Measurements from ENCODE around the gene ARSB.
"Not testable (repeated sequence)": the region's sequence is repeated elsewhere in the genome, so short reads cannot be mapped to it uniquely, and the experiment has no call there.

Gene ARSB

GRCh38 chr5:78881884-78882283 lies 103.2 kb downstream of the ARSB start:
- no peak for DNase-seq (ENCODE audit: low read depth)
- no peak overlapping the region for H3K4me3 ChIP-seq (ENCODE audit: low read depth, low read length)

GRCh38 chr5:78879516-78879915 lies 105.6 kb downstream of the ARSB start:
- DNase-seq (ENCODE audit: low read depth): no peak
- H3K4me3 ChIP-seq (ENCODE audit: low read depth, low read length): no peak overlapping the region

GRCh38 chr5:78866076-78866475 lies 119.0 kb downstream of the ARSB start:
- DNase-seq (ENCODE audit: low read depth): not testable (repeated sequence)

GRCh38 chr5:78858364-78858763 lies 126.7 kb downstream of the ARSB start:
- no peak for DNase-seq (ENCODE audit: low read depth)
- H3K4me3 ChIP-seq (ENCODE audit: low read depth, low read length): no peak overlapping the region

More at GRCh38 chr5:78866076-78866475, 119.0 kb downstream of the ARSB start:
- not testable (repeated sequence) for H3K4me3 ChIP-seq (ENCODE audit: low read depth, low read length)

- no peak for DNase-seq (ENCODE audit: low read depth)
- no peak overlapping the region for H3K4me3 ChIP-seq (ENCODE audit: low read depth, low read length)
Measured at GRCh38 chr5:78855026-78855425, 130.1 kb downstream of the ARSB start.

GRCh38 chr5:78851891-78852290 lies 133.2 kb downstream of the ARSB start:
- not testable (repeated sequence) for DNase-seq (ENCODE audit: low read depth); H3K4me3 ChIP-seq (ENCODE audit: low read depth, low read length)

GRCh38 chr5:78845470-78845869 lies 139.6 kb downstream of the ARSB start:
- DNase-seq (ENCODE audit: low read depth): no peak
- no peak overlapping the region for H3K4me3 ChIP-seq (ENCODE audit: low read depth, low read length)

- DNase-seq (ENCODE audit: low read depth): no peak
- H3K4me3 ChIP-seq (ENCODE audit: low read depth, low read length): no peak overlapping the region
Measured at GRCh38 chr5:78843436-78843835, 141.7 kb downstream of the ARSB start.

GRCh38 chr5:78841767-78842166 lies 143.3 kb downstream of the ARSB start:
- no peak overlapping the region for H3K4me3 ChIP-seq (ENCODE audit: low read depth, low read length)
- no peak for DNase-seq (ENCODE audit: low read depth)

- H3K4me3 ChIP-seq (ENCODE audit: low read depth, low read length): no peak overlapping the region
- no peak for DNase-seq (ENCODE audit: low read depth)
Measured at GRCh38 chr5:78838753-78839152, 146.4 kb downstream of the ARSB start.

GRCh38 chr5:78837836-78838235 lies 147.3 kb downstream of the ARSB start:
- DNase-seq (ENCODE audit: low read depth): no peak
- no peak overlapping the region for H3K4me3 ChIP-seq (ENCODE audit: low read depth, low read length)

GRCh38 chr5:78835176-78835575 lies 149.9 kb downstream of the ARSB start:
- no peak overlapping the region for H3K4me3 ChIP-seq (ENCODE audit: low read depth, low read length)
- DNase-seq (ENCODE audit: low read depth): no peak

GRCh38 chr5:78833284-78833683 lies 151.8 kb downstream of the ARSB start:
- no peak for DNase-seq (ENCODE audit: low read depth)
- no peak overlapping the region for H3K4me3 ChIP-seq (ENCODE audit: low read depth, low read length)

GRCh38 chr5:78830528-78831046 lies 154.5 kb downstream of the ARSB start:
- H3K4me3 ChIP-seq (ENCODE audit: low read depth, low read length): no peak overlapping the region
- DNase-seq (ENCODE audit: low read depth): no peak

- DNase-seq (ENCODE audit: low read depth): no peak
- no peak overlapping the region for H3K4me3 ChIP-seq (ENCODE audit: low read depth, low read length)
Measured at GRCh38 chr5:78829811-78830527, 155.1 kb downstream of the ARSB start.

- DNase-seq (ENCODE audit: low read depth): no peak
- H3K4me3 ChIP-seq (ENCODE audit: low read depth, low read length): no peak overlapping the region
Measured at GRCh38 chr5:78827725-78828124, 157.4 kb downstream of the ARSB start.

GRCh38 chr5:78824831-78825281 lies 160.3 kb downstream of the ARSB start:
- no peak for DNase-seq (ENCODE audit: low read depth)
- H3K4me3 ChIP-seq (ENCODE audit: low read depth, low read length): no peak overlapping the region

GRCh38 chr5:78823196-78823595 lies 161.9 kb downstream of the ARSB start:
- no peak for DNase-seq (ENCODE audit: low read depth)
- H3K4me3 ChIP-seq (ENCODE audit: low read depth, low read length): no peak overlapping the region

- DNase-seq (ENCODE audit: low read depth): no peak
- no peak overlapping the region for H3K4me3 ChIP-seq (ENCODE audit: low read depth, low read length)
Measured at GRCh38 chr5:78821536-78822021, 163.5 kb downstream of the ARSB start.

- no peak overlapping the region for H3K4me3 ChIP-seq (ENCODE audit: low read depth, low read length)
- no peak for DNase-seq (ENCODE audit: low read depth)
Measured at GRCh38 chr5:78819707-78820106, 165.4 kb downstream of the ARSB start.

GRCh38 chr5:78819166-78819565 lies 165.9 kb downstream of the ARSB start:
- no peak overlapping the region for H3K4me3 ChIP-seq (ENCODE audit: low read depth, low read length)
- DNase-seq (ENCODE audit: low read depth): no peak

Data from skeletal muscle cell (primary cell).